Measurements from ENCODE around the gene EIF3M.

EIF3M gene

GRCh38 chr11:32561835-32562234 is 21.8 kb upstream of the EIF3M start:
- TF ChIP-seq, protein P1, sequence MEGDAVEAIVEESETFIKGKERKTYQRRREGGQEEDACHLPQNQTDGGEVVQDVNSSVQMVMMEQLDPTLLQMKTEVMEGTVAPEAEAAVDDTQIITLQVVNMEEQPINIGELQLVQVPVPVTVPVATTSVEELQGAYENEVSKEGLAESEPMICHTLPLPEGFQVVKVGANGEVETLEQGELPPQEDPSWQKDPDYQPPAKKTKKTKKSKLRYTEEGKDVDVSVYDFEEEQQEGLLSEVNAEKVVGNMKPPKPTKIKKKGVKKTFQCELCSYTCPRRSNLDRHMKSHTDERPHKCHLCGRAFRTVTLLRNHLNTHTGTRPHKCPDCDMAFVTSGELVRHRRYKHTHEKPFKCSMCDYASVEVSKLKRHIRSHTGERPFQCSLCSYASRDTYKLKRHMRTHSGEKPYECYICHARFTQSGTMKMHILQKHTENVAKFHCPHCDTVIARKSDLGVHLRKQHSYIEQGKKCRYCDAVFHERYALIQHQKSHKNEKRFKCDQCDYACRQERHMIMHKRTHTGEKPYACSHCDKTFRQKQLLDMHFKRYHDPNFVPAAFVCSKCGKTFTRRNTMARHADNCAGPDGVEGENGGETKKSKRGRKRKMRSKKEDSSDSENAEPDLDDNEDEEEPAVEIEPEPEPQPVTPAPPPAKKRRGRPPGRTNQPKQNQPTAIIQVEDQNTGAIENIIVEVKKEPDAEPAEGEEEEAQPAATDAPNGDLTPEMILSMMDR (IDR thresholded peaks at IDR 0.05; ENCODE audit: low read depth, low read length), result peak; percentile 21; the same call in 1 of the 2 replicates
- Histone ChIP-seq H3K27me3 (no peaks in the 10 kb centered on the region), H3K4me1 (no peaks in the 10 kb centered on the region), H3K4me3 (ENCODE audit: low read depth, low read length) (no peak overlapping the region), H3K36me3 (no peaks in the 10 kb centered on the region), H3K9me3 (no peaks in the 10 kb centered on the region)
- no peak for DNase-seq

DNA sequence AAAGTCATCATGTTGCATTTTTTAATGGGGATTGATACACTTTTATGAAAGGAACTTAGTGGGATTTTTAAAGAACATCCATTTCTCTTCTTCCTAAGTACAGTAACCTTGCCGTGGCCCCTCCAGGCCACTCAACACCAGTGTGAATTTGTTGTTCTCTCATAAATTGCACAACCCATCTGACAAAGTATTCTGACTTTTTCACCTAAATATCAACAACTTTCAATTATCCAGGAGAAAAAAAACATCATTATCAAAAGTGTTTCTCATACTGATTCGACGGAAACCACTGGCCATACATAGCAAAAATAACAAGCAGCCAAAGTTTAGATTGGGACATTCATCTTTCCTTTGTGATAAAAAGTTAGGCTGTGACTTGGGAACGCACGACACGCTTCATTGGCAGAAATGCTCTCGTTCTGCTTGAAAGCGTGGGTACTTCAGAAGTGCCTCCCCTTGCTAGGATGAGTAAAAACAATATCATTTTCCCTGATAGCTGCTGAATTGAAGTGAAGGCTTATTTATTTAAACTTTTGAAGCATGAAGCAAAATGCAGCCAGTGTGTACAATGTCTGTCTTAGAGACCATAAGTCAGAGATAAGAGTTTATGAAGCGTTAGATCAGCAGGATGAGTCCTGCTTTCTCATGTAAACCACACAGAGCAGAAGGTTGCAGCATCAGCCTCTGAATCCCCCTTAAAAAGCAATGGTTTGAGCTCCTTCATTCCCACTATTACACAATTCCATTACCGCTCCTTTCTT is 20.6 kb upstream of the EIF3M start:
- no peak for DNase-seq
- TF ChIP-seq, protein P1 (IDR thresholded peaks at IDR 0.05; ENCODE audit: low read depth, low read length), result no peak
- H3K27me3 ChIP-seq, result no peaks in the 10 kb centered on the region
- no peak overlapping the region for H3K4me3 ChIP-seq (ENCODE audit: low read depth, low read length)
- no peaks in the 10 kb centered on the region for H3K9me3 ChIP-seq
- H3K4me1 ChIP-seq, result no peaks in the 10 kb centered on the region
- H3K36me3 ChIP-seq, result no peaks in the 10 kb centered on the region

GRCh38 chr11:32563600-32563959 is 20.1 kb upstream of the EIF3M start:
- Histone ChIP-seq H3K4me1 (no peaks in the 10 kb centered on the region), H3K4me3 (ENCODE audit: low read depth, low read length) (no peak overlapping the region), H3K36me3 (no peaks in the 10 kb centered on the region), H3K27me3 (no peaks in the 10 kb centered on the region), H3K9me3 (no peaks in the 10 kb centered on the region)
- DNase-seq, result no peak
- TF ChIP-seq, protein P1 (IDR thresholded peaks at IDR 0.05; ENCODE audit: low read depth, low read length), result no peak

DNA sequence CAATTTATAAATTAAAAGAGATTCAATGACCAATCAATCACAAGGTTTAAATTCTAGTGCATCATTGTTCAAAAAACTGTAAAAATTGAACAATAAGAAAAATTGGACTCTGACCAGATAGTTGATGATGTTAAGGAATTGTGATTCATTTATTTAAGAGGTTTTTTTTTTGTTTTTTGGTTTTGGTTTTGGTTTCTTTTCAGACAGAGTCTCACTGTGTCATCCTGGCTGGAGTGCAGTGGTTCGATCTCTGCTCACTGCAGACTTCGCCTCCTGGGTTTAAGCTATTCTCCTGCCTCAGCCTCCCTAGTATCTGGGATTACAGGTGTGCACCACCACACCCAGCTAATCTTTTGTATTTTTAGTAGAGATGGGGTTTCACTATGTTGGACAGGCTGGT is 17.1 kb upstream of the EIF3M start:
- no peak for DNase-seq
- Histone ChIP-seq H3K36me3 (no peaks in the 10 kb centered on the region), H3K27me3 (no peaks in the 10 kb centered on the region), H3K4me3 (ENCODE audit: low read depth, low read length) (no peak overlapping the region), H3K4me1 (no peaks in the 10 kb centered on the region), H3K9me3 (no peaks in the 10 kb centered on the region)
- TF ChIP-seq, protein P1 (IDR thresholded peaks at IDR 0.05; ENCODE audit: low read depth, low read length), result no peak

DNA sequence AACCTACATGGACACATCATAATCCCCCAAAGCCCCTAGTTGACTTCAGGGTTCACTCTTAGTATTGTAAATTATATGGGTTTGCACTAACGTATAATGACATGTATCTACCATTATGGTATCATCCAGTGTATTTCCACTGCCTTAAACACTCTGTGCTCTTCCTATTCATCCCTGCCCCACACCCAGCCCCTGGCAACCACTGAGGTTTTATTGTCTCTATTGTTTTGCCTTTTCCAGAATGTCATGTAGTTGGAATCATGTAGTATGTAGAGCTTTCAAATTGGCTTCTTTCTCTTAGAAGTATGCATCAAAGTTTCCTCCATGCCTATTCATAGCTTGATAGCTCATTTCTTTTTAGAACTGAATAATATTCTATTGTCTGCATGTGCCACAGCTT is 16.5 kb upstream of the EIF3M start:
- Histone ChIP-seq H3K36me3 (no peaks in the 10 kb centered on the region), H3K9me3 (no peaks in the 10 kb centered on the region), H3K4me1 (no peaks in the 10 kb centered on the region), H3K27me3 (no peaks in the 10 kb centered on the region), H3K4me3 (ENCODE audit: low read depth, low read length) (no peak overlapping the region)
- DNase-seq, result no peak
- TF ChIP-seq, protein P1 (IDR thresholded peaks at IDR 0.05; ENCODE audit: low read depth, low read length), result no peak

DNA sequence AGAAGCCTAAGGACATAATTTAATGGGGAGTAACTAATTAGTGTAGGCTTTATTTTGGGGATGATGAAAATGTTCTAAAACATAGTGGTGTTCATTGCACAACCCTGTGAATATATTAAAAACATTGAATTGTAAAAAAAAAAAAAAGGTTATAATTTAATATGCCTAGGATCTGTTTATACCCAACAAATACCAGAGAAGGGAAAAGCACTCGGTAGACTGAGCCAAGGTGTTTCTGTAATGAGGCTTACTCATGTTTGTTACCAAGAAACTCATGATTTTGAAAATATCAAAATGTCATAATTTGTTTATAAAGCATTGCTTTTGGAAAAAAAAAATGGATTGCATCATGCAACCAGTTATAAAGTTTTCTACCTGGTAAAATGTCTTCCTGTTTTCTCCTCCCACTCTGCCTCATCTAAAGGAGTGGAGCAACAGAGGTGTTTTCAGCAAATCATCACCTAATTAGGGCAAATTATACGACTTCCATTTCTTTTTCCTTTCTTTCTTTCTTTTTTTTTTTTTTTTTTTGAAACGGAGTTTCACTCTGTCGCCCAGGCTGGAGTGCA is 14.2 kb upstream of the EIF3M start:
- Histone ChIP-seq H3K27me3 (no peaks in the 10 kb centered on the region), H3K9me3 (no peaks in the 10 kb centered on the region), H3K4me3 (ENCODE audit: low read depth, low read length) (no peak overlapping the region), H3K4me1 (no peaks in the 10 kb centered on the region), H3K36me3 (no peaks in the 10 kb centered on the region)
- no peak for DNase-seq
- TF ChIP-seq, protein P1 (IDR thresholded peaks at IDR 0.05; ENCODE audit: low read depth, low read length), result no peak
